ENCODE results near the gene DPEP2.
A peak's percentile ranks its signal among the peaks of the same experiment; 100 is the strongest.

The DPEP2 gene

DNA sequence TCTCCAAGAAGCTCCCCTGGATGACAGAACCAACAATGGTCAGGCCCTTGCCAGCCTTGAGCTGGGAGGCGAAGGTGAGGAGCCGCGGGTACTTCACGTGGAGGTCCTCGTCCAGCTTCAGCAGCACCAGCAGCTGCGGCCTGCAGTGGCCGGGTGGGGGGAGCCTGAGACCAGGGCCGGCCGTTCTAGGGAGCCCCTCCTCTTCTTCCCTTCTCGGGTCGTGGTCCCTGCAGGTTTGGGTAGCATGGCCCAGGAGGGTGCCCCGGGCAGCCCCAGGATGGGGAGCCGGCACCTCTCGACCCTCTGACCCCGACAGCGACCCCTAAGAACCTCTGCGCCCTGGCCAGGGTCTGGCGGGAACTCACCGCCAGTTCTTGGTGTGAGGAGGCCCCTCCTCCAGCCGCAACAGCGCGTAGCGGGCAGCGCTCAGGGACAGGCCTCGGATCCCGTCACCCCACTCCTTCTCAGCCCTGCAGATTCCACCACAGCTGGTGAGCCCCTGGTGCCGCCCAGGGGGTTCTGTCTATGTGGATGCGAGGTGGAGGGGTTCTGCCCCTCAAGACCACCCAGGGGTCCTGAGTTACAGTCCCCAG, 52.2 kb downstream of the DPEP2 start:
- Mint-ChIP-seq H3K9me3 (no peaks in the 10 kb centered on the region), H3K27ac (no peak overlapping the region), H3K4me1 (peaks cover 3% of the 10 kb centered on the region), H3K36me3 (peaks cover 9% of the 10 kb centered on the region), H3K27me3 (no peaks in the 10 kb centered on the region), H3K4me3 (no peak overlapping the region)
- no peak for DNase-seq
- CTCF ChIA-PET, result interaction anchor here (1.1 kb wide), 1 partner anchor 10 kb away, joined by 3 read pairs; the partner anchor contains the start of gene PSMB10

DNA sequence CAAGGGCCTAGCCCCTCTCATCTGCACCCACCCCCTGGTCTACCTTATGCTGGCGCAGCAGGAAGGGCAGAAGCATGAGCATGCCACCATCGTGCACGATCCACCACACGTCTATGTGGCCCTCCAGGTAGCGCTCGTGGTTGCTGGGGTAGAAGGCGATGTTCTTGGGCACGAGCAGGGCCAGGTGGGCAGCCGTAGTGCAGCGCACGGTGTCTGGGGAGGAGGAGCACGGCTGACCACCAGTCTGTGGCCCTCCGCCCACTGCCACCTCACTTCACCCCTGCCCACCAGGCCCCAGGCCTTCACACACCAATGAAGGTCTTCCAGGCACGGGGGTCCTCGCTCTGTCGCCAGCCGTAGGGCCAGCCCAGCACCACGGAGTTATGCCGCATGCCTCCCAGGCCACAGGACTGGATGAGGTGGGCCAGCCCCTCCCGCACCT, 53.1 kb downstream of the DPEP2 start:
- Mint-ChIP-seq H3K4me3 (no peak overlapping the region), H3K36me3 (peaks cover 9% of the 10 kb centered on the region), H3K9me3 (no peaks in the 10 kb centered on the region), H3K27ac (no peak overlapping the region), H3K4me1 (peaks cover 11% of the 10 kb centered on the region), H3K27me3 (no peaks in the 10 kb centered on the region)
- CTCF ChIA-PET, result interaction anchor here (0.8 to 1.0 kb wide), 2 partner anchors 49 to 94 kb away, joined by 3 to 4 read pairs; no protein-coding TSS in a partner anchor
- no peak for DNase-seq

DNA sequence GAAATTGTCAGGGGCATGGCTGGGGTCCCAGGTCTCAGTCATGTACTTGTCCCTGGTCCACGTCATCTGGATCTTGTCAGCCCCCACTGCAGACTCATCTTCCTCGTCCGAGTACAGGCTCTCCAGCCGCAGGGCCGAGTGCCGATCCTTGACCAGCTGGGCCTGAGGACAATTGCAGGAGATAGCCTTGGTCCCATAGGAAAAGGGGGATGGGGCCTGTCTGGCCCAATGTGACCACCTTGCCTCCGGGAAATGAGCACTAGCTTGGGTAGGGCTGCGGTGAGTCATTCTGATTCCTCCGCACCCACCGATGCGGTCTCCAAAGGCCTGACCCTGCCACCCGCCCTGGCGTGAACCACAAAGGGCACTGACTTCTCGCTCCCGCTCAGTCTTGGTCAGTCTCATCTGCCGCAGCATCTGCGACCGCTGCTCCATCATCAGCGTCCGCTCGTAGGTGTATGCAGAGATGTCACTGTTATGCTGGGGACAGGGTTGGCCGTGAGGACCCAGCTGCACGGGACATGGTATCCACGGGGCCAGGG, 53.8 kb downstream of the DPEP2 start:
- CTCF ChIA-PET, result interaction anchor here (0.8 kb wide), 1 partner anchor 95 kb away, joined by 4 read pairs; no protein-coding TSS in a partner anchor
- Mint-ChIP-seq H3K27ac (peak overlapping the region; percentile 14), H3K4me1 (peaks cover 18% of the 10 kb centered on the region), H3K4me3 (no peak overlapping the region), H3K36me3 (peaks cover 10% of the 10 kb centered on the region), H3K9me3 (no peaks in the 10 kb centered on the region), H3K27me3 (no peaks in the 10 kb centered on the region)
- DNase-seq, result no peak

GRCh38 chr16:67944690-67945391, 54.4 kb downstream of the DPEP2 start:
- Mint-ChIP-seq H3K4me3 (no peak overlapping the region), H3K27ac (no peak overlapping the region), H3K9me3 (no peaks in the 10 kb centered on the region), H3K4me1 (peaks cover 24% of the 10 kb centered on the region), H3K27me3 (no peaks in the 10 kb centered on the region), H3K36me3 (peaks cover 16% of the 10 kb centered on the region)
- CTCF ChIA-PET, result interaction anchor here (0.8 kb wide), 1 partner anchor 95 kb away, joined by 4 read pairs; no protein-coding TSS in a partner anchor
- DNase-seq, result no peak

DNA sequence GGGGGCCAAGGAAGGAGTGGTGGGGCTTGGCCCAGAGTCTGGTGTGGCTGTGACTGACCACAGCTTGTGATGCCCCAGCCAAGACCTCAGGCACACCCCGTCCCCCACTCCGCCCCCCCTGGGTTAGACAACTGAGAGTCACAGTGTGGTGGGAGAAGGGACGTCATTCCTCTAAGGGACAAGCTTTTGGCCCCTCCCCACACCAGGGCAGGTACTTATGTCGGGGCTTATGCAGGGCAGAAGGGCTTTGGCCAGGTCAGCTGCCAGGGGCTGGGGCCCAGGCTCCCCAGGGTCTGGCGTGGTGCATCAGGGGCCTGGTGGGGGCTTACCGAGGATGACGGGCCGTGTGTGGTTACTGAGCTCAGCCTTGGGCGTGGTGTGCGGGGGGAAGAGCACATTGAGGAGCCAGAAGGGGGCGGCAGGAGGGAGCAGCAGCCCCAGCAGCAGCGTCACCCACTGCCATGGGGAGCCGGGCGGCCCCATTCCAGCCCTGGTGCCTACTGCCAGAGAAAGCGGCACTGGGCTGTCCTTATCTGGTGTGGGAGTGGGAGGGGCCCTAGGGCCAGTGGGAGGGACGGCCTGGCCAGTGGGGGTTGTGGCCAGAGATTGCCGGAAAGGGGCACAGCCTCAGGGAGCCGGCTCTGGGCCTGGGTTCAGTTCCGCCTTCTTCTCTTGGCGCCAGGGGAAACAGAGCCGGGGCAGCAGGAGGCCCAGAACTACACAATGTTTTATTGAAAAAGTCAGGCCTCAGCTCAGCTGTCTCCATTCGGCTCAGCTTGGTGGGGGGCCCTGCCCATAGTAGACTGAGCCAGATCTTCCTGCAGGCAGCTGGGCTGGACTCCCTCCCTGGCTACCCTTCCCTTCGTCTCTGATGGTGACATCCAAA, 55.4 kb downstream of the DPEP2 start, which contains the start of gene LCAT:
Gene LCAT, minus strand, starts transcription at position 502 of the 886 bp plus-strand sequence. Its CDS starts 19 bp downstream, at position 483.
- peak within 1 kb of the TSS; percentile 58 for H3K27ac Mint-ChIP-seq
- no peak within 1 kb of the TSS for H3K4me3 Mint-ChIP-seq
- H3K36me3 Mint-ChIP-seq, result peaks cover 16% of the 10 kb centered on the region
- no peak for DNase-seq
- no peaks in the 10 kb centered on the region for H3K9me3 Mint-ChIP-seq
- CTCF ChIA-PET, result no interaction called here
- H3K27me3 Mint-ChIP-seq, result no peaks in the 10 kb centered on the region
- H3K4me1 Mint-ChIP-seq, result peaks cover 33% of the 10 kb centered on the region

GRCh38 chr16:67943256-67943618, 56.0 kb downstream of the DPEP2 start:
- H3K9me3 Mint-ChIP-seq, result no peaks in the 10 kb centered on the region
- no peak overlapping the region for H3K4me3 Mint-ChIP-seq
- H3K27ac Mint-ChIP-seq, result peak overlapping the region; percentile 58
- H3K27me3 Mint-ChIP-seq, result no peaks in the 10 kb centered on the region
- DNase-seq, result no peak
- CTCF ChIA-PET, result interaction anchor here (1.0 to 2.5 kb wide), 5 partner anchors 10 to 280 kb away, joined by 3 to 11 read pairs (median 5); no protein-coding TSS in a partner anchor
- peaks cover 16% of the 10 kb centered on the region for H3K36me3 Mint-ChIP-seq
- H3K4me1 Mint-ChIP-seq, result peaks cover 34% of the 10 kb centered on the region

DNA sequence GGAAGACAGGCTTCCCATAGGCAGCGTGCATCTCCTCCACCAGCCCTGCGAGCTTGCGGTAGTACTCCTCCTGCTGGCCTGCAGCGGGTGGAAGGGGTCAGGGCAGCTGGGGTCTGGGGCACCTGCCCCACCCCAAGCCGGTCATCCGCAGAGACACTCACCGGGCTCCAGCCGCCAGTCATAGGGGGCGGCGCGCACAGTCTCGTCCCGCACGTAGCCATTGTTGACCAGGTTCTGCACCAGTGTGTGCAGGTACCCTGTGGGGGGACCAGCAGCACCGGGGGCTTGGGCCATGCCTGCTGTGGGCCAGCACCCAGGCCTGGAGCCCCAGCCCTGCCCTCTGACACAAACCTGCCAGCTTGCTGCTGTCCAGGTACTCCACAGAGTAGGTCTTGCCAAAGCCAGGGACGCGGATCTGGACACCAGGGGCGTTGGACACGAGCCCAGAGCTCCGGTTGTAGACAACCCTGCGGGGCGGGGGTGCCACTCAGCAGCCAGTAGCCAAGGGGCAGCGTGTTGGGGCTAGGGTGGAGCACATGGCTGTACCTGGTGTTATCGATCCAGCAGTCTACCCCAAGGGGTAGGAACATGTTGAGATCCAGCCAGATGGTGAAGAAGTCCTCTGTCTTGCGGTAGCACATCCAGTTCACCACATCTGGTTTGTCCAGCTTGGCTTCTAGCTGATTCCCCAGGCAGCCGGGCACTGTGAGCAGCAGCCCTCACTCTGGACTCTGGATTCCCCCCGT, 56.6 kb downstream of the DPEP2 start:
- CTCF ChIA-PET, result interaction anchor here (0.7 to 2.5 kb wide), 18 partner anchors 10 to 280 kb away, joined by 3 to 11 read pairs (median 4); partner anchors contain the start of genes CTRL and DPEP2
- DNase-seq, result no peak
- Mint-ChIP-seq H3K27ac (no peak overlapping the region), H3K4me3 (no peak overlapping the region), H3K9me3 (no peaks in the 10 kb centered on the region), H3K27me3 (no peaks in the 10 kb centered on the region), H3K36me3 (peaks cover 16% of the 10 kb centered on the region), H3K4me1 (peaks cover 34% of the 10 kb centered on the region)

GRCh38 chr16:67942200-67942509, 57.1 kb downstream of the DPEP2 start:
- peak overlapping the region; percentile 80 for H3K27ac Mint-ChIP-seq
- H3K4me3 Mint-ChIP-seq, result no peak overlapping the region
- H3K36me3 Mint-ChIP-seq, result peaks cover 16% of the 10 kb centered on the region
- peak; percentile 56 for DNase-seq
- H3K27me3 Mint-ChIP-seq, result no peaks in the 10 kb centered on the region
- no peaks in the 10 kb centered on the region for H3K9me3 Mint-ChIP-seq
- CTCF ChIA-PET, result interaction anchor here (0.7 to 2.5 kb wide), 18 partner anchors 10 to 279 kb away, joined by 3 to 11 read pairs (median 4); partner anchors contain the start of genes CTRL and DPEP2
- peaks cover 37% of the 10 kb centered on the region for H3K4me1 Mint-ChIP-seq

- no peaks in the 10 kb centered on the region for H3K9me3 Mint-ChIP-seq
- peaks cover 42% of the 10 kb centered on the region for H3K4me1 Mint-ChIP-seq
- H3K27ac Mint-ChIP-seq, result peak overlapping the region; percentile 80
- no peak overlapping the region for H3K4me3 Mint-ChIP-seq
- CTCF ChIA-PET, result interaction anchor here (0.7 to 3.4 kb wide), 20 partner anchors 10 to 278 kb away, joined by 3 to 17 read pairs (median 4); partner anchors contain the start of genes CTRL and DPEP2
- H3K27me3 Mint-ChIP-seq, result no peaks in the 10 kb centered on the region
- H3K36me3 Mint-ChIP-seq, result peaks cover 16% of the 10 kb centered on the region
- no peak for DNase-seq
Observed at GRCh38 chr16:67941469-67942199, 57.6 kb downstream of the DPEP2 start.

GRCh38 chr16:67940446-67941089, 58.7 kb downstream of the DPEP2 start:
- Mint-ChIP-seq H3K27ac (peak overlapping the region; percentile 79), H3K4me1 (peaks cover 43% of the 10 kb centered on the region), H3K36me3 (peaks cover 23% of the 10 kb centered on the region), H3K4me3 (no peak overlapping the region), H3K27me3 (no peaks in the 10 kb centered on the region), H3K9me3 (no peaks in the 10 kb centered on the region)
- CTCF ChIA-PET, result interaction anchor here (0.7 to 3.4 kb wide), 8 partner anchors 15 to 144 kb away, joined by 3 to 17 read pairs (median 4); partner anchors contain the start of gene NFATC3
- DNase-seq, result no peak

DNA sequence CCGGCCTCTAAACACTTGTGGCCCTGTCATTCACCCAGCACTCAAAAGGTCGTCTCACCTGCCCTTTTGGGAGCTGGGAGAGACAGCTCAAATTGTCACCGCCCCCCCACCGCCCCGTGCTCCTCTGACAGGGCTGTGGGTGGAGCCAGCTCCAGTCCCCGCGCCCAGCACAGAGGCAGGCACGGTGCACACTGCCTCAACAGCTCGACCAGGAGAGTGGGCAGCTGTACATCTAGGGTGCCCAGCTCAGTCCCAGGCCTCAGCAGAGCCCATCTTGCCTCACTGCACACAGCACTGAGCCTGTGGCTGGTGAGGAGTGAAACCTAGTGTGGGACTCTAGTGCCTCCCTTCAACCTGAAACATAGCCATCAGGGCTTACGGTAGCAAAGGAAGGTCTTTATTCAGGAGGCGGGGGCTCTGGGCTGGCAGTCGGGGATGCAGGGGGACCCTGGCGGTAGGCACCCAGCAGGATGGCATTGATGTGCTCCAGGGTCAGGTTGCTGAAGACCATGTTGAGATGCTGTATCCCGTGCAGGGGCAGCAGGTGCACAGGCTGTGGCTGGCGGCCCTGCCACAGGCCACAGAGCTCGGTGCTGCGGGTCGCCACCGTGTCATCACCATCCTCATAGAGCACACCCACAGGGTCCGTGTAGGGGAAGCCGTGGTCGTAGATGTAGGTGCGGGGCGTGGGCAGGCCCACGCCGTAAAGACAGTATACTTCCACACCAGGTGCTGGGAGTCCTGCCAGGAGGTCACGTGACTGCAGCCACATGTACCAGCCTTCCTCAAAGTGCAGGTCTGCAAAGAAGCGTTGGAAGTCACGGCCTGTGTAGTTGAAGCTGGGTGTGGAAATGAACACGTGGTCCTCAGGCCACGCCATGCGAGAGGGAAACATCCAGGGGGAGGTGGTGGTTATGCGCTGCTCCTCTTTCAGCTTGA, 59.5 kb downstream of the DPEP2 start:
- Mint-ChIP-seq H3K27ac (peak overlapping the region; percentile 79), H3K36me3 (peaks cover 31% of the 10 kb centered on the region), H3K4me1 (peaks cover 51% of the 10 kb centered on the region), H3K9me3 (no peaks in the 10 kb centered on the region), H3K27me3 (no peaks in the 10 kb centered on the region), H3K4me3 (no peak overlapping the region)
- DNase-seq, result peak; percentile 52
- CTCF ChIA-PET, result interaction anchor here (0.7 to 3.4 kb wide), 5 partner anchors 57 to 145 kb away, joined by 3 to 17 read pairs (median 3); partner anchors contain the start of gene NFATC3

Data from activated naive CD4-positive, alpha-beta T cell treated with anti-CD3 and anti-CD28 coated beads, Interleukin-2, amount 10 ng/mL, durations not matched to agents 7 days and 5 days (primary cell).